Measurements from ENCODE around the gene VEGFA.

The VEGFA gene

DNA sequence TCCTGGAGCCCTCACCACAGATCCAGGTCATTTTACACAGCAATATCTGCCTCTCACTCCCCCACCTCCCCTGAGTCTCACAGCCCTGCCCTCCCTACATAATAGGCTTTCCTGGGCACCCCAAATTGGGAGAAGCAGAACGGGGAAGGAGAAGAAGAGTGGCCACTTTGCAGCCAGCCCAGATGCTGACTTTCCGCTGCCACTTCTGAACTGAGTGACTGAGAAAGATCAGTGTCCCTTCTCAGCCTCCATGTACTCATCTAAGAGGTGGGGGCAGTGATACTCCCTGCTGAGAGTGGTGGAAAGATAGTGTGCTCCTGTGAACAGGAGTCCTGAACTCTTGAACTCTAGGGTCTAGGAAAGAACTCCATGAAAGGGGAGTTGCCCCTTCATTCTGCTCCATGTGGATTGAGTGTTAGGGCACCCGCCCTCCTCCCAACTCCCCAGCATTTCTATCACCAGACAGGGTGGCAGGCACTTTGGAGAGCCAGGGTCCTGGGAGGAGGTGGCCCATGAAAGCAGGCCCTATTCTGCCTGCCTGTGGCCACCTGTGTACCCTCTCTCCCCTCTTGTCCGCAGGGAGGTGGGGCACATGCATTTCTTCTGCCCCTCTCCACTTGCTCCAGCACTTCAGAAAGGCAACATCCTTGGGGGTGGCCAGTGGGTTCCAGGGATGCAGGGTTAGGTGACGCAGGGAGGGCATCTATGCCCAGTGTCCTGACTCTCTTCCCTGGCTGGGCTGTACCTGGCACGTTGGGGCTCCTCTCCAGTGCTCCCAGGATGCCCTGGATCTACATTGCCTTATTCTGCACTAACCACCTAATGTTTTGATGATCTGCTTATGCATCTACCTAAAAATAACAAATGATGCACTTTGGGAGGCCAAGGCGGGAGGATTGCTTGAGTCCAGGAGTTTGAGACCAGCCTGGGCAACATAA is 44.1 kb upstream of the VEGFA start:
- no peak for DNase-seq (ENCODE audit: low read depth)
- TF ChIP-seq, protein P1, sequence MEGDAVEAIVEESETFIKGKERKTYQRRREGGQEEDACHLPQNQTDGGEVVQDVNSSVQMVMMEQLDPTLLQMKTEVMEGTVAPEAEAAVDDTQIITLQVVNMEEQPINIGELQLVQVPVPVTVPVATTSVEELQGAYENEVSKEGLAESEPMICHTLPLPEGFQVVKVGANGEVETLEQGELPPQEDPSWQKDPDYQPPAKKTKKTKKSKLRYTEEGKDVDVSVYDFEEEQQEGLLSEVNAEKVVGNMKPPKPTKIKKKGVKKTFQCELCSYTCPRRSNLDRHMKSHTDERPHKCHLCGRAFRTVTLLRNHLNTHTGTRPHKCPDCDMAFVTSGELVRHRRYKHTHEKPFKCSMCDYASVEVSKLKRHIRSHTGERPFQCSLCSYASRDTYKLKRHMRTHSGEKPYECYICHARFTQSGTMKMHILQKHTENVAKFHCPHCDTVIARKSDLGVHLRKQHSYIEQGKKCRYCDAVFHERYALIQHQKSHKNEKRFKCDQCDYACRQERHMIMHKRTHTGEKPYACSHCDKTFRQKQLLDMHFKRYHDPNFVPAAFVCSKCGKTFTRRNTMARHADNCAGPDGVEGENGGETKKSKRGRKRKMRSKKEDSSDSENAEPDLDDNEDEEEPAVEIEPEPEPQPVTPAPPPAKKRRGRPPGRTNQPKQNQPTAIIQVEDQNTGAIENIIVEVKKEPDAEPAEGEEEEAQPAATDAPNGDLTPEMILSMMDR (IDR thresholded peaks at IDR 0.05; ENCODE audit: low read depth, low read length, missing control alignments), result no peak
- no peak overlapping the region for H3K4me3 ChIP-seq (ENCODE audit: low read depth, low read length)

DNA sequence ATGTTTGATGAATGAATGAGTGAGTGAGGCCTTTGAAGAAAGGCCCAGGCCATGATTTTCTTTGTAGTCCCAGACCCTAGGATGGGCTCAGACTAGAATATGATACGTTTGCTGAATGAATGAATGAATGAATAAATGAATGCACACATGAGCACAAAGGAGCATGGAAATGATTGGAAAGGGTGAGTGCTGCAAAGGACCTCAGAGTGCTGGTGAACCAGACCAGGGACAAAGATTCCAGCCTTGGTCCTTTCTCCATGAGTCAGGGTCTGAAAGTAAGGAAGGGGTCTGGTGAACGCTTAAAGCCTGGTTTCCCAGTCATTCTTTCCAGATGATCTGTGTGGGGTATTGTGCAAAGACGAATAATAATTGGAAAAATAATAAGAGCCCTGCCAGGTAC is 42.4 kb upstream of the VEGFA start:
- TF ChIP-seq, protein P1 (IDR thresholded peaks at IDR 0.05; ENCODE audit: low read depth, low read length, missing control alignments), result no peak
- no peak for DNase-seq (ENCODE audit: low read depth)

DNA sequence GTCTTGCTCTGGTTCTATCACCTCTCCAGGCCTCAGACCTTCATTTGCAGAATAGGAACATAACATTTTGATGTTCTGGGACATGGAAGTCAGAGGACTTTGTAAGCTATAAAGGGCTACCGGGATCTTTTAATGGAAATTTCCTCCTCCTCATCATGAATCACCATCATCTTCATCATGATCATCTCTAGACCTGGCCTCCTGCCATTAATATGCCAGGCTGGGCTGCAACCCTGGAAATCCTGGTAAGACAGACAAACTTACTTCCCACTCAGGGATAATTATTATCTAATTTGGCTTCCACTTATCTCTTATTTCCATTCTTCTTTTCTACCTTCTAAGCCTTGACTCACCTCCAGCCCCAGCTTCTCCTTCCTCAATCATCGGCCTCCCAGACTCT is 41.4 kb upstream of the VEGFA start:
- TF ChIP-seq, protein P1 (IDR thresholded peaks at IDR 0.05; ENCODE audit: low read depth, low read length, missing control alignments), result no peak
- no peak overlapping the region for H3K4me3 ChIP-seq (ENCODE audit: low read depth, low read length)
- no peak for DNase-seq (ENCODE audit: low read depth)

More for the DNA sequence above, 42.4 kb upstream of the VEGFA start:
- H3K4me3 ChIP-seq (ENCODE audit: low read depth, low read length), result no peak overlapping the region

DNA sequence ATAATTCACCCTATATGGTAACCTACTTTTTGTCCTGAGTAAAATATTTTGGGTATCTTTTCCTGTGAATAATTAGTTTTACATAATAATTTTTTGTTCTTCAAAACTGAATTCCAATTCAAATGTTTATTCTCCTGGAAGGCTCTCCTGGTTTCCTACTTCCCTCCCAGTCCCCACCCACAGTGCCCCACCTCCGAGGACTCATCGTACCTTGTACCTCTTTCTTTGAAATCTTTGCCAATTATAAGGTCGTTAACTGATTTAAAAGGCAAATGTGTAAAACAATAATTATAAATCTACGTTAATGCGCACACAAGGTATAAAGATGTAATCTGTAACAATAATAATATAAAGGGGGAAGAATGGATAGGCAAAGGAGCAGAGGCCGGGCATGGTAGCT is 40.5 kb upstream of the VEGFA start:
- no peak for DNase-seq (ENCODE audit: low read depth)
- TF ChIP-seq, protein P1 (IDR thresholded peaks at IDR 0.05; ENCODE audit: low read depth, low read length, missing control alignments), result no peak

DNA sequence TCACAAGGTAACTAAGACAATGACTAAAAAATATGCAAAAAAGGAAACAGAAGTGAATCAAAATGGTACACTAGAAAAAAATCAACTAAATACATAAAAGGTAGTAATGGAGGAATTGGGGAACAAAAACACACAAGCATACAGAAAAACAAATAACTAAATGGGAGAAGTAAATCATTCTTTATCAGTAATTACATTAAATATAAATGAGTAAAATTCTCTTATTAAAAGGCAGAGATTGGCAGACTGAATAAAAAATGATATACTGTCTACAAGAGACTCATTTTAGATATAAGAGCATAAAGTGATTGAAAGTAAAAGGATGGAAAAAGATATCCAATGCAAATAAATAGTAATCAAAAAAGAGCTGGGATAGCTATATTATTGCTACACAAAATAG is 39.4 kb upstream of the VEGFA start:
- no peak overlapping the region for H3K4me3 ChIP-seq (ENCODE audit: low read depth, low read length)
- DNase-seq (ENCODE audit: low read depth), result no peak
- TF ChIP-seq, protein P1 (IDR thresholded peaks at IDR 0.05; ENCODE audit: low read depth, low read length, missing control alignments), result no peak

More for the DNA sequence above, 40.5 kb upstream of the VEGFA start:
- no peak overlapping the region for H3K4me3 ChIP-seq (ENCODE audit: low read depth, low read length)

DNA sequence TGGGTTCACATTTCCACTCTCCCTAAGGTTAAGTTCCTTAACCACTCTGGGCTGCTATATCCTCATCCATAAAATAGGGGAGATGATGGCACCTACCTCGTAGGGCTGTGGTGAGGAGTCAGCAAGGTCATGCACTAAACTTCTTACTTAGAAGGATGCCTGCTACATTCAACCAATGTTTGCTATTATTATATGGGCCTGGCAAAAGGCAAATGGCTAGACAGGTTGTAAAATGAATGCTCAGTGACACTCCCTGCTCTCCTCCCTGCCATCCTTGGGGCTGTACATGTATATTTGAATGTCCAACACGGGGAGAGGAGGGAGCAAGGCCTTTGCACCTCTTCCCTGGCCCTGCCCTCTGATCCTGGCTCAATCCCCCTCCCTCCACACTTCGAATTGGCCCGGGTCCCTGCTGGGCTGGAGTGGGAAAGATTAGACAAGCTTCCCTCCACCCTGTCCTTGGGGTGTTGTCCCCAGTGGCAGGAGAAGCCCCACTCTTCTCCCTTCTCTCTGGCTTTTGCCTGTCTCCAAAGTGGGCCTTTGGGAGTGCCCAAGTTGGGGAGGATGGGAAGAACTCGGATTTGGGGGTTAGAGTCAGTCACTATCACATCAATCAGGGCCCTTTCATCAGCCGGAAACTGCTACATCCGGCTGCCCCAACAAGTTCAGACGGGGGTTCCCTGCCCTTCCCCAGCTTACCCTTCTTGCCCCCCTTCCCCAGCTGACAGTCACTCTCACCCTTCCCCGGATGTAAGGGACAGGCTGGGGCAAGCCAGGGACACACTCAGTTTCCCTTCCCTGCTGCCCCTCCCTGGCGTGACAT is 36.3 kb upstream of the VEGFA start:
- no peak for DNase-seq (ENCODE audit: low read depth)
- no peak overlapping the region for H3K4me3 ChIP-seq (ENCODE audit: low read depth, low read length)
- TF ChIP-seq, protein P1 (IDR thresholded peaks at IDR 0.05; ENCODE audit: low read depth, low read length, missing control alignments), result no peak

Measured in GM12864 (cell line).